ENCODE measurements around the gene NT5DC1. TPM values are rescaled to one million over a fixed set of nuclear protein-coding genes. Genes with fewer than 3 reads are reported as not detected.

The NT5DC1 gene
- total and polyA plus RNA-seq, 12 donors = 13.7 to 90.9 (median 36.3) TPM

DNA sequence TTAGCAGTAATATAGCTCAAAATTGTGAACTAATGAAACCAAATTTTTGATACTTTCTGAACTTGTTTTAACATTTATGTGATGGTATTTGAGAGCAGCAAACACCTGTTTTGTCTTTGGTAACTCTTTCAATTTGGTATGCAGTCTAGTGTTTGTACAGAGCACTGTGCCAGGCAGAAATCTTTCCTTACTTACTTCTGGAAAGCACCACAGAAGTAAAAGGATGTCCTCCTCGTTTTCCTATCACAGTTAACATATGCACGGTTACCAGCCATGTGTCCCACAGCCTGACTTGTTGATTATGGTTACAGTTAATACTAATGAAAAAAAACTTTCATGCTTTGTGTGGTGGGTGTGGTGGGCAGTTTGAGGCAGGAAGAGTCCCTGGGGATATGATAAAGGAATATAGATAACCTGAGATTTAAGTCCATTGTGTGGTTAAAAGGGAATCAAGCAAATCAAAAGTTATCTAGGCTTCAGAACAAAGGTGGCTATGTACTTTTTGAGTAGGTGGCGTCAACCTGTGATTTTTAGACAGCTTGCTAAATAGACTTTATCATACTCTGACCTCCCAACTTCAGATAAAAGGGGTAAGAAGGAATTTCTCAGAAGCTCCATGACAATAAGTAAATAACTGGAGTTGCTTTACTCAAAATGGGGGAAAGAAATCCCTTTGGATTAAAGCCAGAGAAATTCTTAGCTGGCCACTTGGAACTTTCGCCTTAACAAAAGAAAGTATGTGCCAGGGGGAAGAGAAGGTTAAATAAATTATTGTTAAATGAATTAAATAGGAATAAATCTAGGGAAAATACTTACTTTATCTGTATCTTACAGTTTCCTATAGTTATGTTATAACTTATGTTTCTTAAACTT, 45.4 kb downstream of the NT5DC1 start:
- intact Hi-C loops (cut with DNase I) = no loop called here
- Histone ChIP-seq H3K27me3 (no peaks in the 10 kb centered on the region), H3K4me3 (no peak overlapping the region), H3K27ac (no peak overlapping the region), H3K36me3 (replicated peaks in 1 of 2) (no peaks in the 10 kb centered on the region), H3K9me3 (replicated peaks in 1 of 3) (no peaks in the 10 kb centered on the region), H3K4me1 (replicated peaks in 1 of 2) (peaks cover 0 to 5% of the 10 kb centered on the region in 2 donors)
- 88 to 93% (median 90%) methylated on average over 4 of the region's 4 CpGs for WGBS, 4 donors
- no peak for DNase-seq
- no peak for TF ChIP-seq POLR2A (IDR thresholded peaks at IDR 0.05)
- TF ChIP-seq, protein P1, sequence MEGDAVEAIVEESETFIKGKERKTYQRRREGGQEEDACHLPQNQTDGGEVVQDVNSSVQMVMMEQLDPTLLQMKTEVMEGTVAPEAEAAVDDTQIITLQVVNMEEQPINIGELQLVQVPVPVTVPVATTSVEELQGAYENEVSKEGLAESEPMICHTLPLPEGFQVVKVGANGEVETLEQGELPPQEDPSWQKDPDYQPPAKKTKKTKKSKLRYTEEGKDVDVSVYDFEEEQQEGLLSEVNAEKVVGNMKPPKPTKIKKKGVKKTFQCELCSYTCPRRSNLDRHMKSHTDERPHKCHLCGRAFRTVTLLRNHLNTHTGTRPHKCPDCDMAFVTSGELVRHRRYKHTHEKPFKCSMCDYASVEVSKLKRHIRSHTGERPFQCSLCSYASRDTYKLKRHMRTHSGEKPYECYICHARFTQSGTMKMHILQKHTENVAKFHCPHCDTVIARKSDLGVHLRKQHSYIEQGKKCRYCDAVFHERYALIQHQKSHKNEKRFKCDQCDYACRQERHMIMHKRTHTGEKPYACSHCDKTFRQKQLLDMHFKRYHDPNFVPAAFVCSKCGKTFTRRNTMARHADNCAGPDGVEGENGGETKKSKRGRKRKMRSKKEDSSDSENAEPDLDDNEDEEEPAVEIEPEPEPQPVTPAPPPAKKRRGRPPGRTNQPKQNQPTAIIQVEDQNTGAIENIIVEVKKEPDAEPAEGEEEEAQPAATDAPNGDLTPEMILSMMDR (IDR thresholded peaks at IDR 0.05) = no peak

DNA sequence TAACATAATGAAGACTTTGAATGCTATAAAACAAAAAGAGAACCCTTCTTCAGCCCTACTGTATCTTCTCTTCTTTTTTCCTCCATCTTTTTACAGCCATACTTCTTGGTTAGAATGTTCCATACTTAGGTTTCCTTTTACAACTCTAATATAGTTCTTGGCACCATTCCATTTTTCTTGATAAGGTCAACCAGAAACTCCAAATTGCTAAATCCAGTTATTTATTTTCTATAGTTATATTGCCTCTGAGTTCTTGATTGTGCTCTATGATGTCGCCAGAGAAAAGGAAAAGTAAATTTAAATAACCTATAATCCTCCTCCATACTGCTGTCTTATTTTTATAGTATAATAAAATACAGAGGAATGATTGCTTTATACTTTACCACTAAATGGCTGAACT, 52.0 kb downstream of the NT5DC1 start:
- no peaks in the 10 kb centered on the region for H3K9me3 ChIP-seq (replicated peaks in 1 of 3)
- H3K27me3 ChIP-seq = no peaks in the 10 kb centered on the region
- no peaks in the 10 kb centered on the region for H3K36me3 ChIP-seq (replicated peaks in 1 of 2)
- TF ChIP-seq POLR2A (IDR thresholded peaks at IDR 0.05) = no peak
- TF ChIP-seq, protein P1 (IDR thresholded peaks at IDR 0.05) = no peak
- H3K4me3 ChIP-seq = no peak overlapping the region
- 81 to 86% (median 82%) methylated on average over 1 of the region's 1 CpG for WGBS, 4 donors
- intact Hi-C loops (cut with DNase I) = no loop called here
- no peaks in the 10 kb centered on the region for H3K4me1 ChIP-seq (replicated peaks in 1 of 2)
- no peak for DNase-seq
- no peak overlapping the region for H3K27ac ChIP-seq

DNA sequence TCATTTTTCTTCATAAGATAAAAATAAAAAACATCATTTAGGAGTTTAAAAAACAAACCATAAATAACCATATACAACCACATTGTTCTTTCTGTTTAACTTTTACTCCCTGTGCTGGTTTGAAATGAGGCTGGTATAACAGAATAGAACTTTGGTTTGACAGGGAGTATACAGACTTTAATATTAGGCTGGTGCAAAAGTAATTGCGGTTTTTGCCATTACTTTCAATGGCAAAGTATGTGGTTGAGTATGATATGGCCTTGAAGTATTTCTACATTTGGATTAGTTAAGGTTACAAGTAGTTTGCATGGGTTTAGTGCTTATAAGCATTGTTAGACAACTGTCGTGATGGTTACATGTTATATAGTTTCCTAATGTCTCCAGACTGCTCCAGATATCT, 54.2 kb downstream of the NT5DC1 start:
- no peaks in the 10 kb centered on the region for H3K36me3 ChIP-seq (replicated peaks in 1 of 2)
- no peaks in the 10 kb centered on the region for H3K4me1 ChIP-seq (replicated peaks in 1 of 2)
- H3K4me3 ChIP-seq = no peak overlapping the region
- H3K27me3 ChIP-seq = no peaks in the 10 kb centered on the region
- TF ChIP-seq, protein P1 (IDR thresholded peaks at IDR 0.05) = no peak
- TF ChIP-seq POLR2A (IDR thresholded peaks at IDR 0.05) = no peak
- intact Hi-C loops (cut with DNase I) = no loop called here
- 86 to 94% (median 90%) methylated on average over 2 of the region's 2 CpGs for WGBS, 4 donors
- DNase-seq = no peak
- H3K9me3 ChIP-seq (replicated peaks in 1 of 3) = no peaks in the 10 kb centered on the region
- no peak overlapping the region for H3K27ac ChIP-seq

DNA sequence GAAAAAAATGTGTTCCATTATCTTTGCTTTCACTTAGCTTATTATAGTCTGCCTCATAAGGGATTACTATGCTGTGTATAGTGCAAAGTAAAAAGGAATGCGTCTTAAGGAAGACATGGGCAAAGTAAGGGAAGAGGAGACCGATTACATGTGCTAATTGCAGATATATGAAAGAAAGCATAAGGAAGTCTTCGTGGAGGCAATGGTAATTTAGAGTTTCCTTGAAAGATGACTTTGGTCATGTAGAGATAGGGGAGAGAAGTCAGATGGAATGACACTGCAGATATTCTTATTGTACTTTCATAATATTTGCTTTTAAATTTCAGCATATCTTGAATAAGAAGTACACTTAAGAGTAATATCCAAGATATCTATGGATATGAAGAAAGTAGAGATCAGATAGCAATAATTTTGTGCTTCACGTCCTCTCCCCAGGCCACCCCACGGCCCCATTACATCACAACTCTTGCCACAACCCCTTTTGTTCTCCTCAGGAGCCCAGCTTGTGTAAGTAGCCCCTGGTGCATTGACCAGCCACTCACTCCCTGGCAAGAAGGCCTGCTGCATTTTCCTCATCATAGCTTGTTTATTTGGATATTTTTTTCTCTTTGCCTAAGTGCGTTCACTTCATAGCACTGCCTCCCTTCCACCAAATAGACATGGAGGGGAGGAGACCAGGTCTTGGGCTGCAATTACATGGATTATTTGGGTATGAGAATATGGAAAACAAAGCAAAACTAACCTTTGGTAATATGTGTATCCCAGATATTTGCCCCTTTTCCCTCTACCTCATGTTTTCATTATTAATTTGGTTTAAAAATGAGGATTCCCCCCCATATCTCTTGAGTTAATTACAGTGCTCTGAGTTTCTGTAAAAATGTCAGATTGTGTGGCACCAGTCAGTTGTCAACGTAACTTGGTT, 56.0 kb downstream of the NT5DC1 start:
- H3K4me3 ChIP-seq = no peak overlapping the region
- DNase-seq = no peak
- H3K4me1 ChIP-seq (replicated peaks in 1 of 2) = no peaks in the 10 kb centered on the region
- no peaks in the 10 kb centered on the region for H3K27me3 ChIP-seq
- H3K27ac ChIP-seq = no peak overlapping the region
- TF ChIP-seq, protein P1 (IDR thresholded peaks at IDR 0.05) = no peak
- no peak for TF ChIP-seq POLR2A (IDR thresholded peaks at IDR 0.05)
- intact Hi-C loops (cut with DNase I) = no loop called here
- no peaks in the 10 kb centered on the region for H3K9me3 ChIP-seq (replicated peaks in 1 of 3)
- 78 to 90% (median 83%) methylated on average over 7 of the region's 7 CpGs for WGBS, 4 donors
- no peaks in the 10 kb centered on the region for H3K36me3 ChIP-seq (replicated peaks in 1 of 2)

Measured in adrenal gland (tissue), 12 donors.